NB4 (cell line): ENCODE results near the gene CTF1.

ENCODE experiments used
- POLR2A ChIP-seq: IDR thresholded peaks from 2 replicates; pipeline ENCODE4 v1.6.1; 2011; ENCODE audit warnings: mild to moderate bottlenecking; ENCODE audit not compliant: insufficient read length; ENCODE audit errors: extremely low read depth
- TF ChIP-seq, protein P1 (sequence below): IDR thresholded peaks from one replicate; pipeline ENCODE4 v1.5.1; 2012; ENCODE audit warnings: low read depth, low read length
- TF ChIP-seq, protein P2 (sequence below): IDR thresholded peaks from 2 replicates; pipeline ENCODE4 v1.6.1; 2011; ENCODE audit warnings: low read depth, low read length

DNA sequence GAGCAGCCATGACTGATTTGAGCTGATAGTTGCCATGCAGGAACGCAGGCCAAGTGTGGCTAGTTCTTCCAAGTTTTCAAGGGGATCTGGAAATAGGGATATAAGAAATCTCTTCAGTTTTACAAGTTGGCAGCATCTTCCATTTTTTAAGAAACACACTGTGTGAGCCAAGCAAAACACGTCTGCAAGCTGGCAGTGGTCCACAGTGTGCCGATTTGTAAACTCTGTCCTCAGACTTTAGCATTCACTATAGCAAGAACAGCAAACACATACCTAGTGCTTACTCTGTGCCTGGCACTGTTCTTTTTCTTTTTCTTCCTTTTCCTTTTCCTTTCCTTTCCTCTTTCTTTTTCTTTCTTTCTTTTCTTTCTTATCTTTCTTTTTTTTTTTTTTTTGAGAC lies 55.3 kb downstream of the CTF1 start:
- TF ChIP-seq, protein P1, sequence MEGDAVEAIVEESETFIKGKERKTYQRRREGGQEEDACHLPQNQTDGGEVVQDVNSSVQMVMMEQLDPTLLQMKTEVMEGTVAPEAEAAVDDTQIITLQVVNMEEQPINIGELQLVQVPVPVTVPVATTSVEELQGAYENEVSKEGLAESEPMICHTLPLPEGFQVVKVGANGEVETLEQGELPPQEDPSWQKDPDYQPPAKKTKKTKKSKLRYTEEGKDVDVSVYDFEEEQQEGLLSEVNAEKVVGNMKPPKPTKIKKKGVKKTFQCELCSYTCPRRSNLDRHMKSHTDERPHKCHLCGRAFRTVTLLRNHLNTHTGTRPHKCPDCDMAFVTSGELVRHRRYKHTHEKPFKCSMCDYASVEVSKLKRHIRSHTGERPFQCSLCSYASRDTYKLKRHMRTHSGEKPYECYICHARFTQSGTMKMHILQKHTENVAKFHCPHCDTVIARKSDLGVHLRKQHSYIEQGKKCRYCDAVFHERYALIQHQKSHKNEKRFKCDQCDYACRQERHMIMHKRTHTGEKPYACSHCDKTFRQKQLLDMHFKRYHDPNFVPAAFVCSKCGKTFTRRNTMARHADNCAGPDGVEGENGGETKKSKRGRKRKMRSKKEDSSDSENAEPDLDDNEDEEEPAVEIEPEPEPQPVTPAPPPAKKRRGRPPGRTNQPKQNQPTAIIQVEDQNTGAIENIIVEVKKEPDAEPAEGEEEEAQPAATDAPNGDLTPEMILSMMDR, result no peak
- no peak for TF ChIP-seq POLR2A
- TF ChIP-seq, protein P2, sequence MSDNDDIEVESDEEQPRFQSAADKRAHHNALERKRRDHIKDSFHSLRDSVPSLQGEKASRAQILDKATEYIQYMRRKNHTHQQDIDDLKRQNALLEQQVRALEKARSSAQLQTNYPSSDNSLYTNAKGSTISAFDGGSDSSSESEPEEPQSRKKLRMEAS, result no peak
